ENCODE measurements around the gene PNPLA8.

Gene PNPLA8

GRCh38 chr7:108441392-108441955, 84.5 kb downstream of the PNPLA8 start:
- no peak for DNase-seq

GRCh38 chr7:108440613-108441012, 85.3 kb downstream of the PNPLA8 start:
- DNase-seq: no peak

- DNase-seq: no peak
These were observed 89.0 kb downstream of the PNPLA8 start for GRCh38 chr7:108436906-108437305.

- no peak for DNase-seq
These were observed 91.9 kb downstream of the PNPLA8 start for GRCh38 chr7:108434010-108434409.

GRCh38 chr7:108431099-108431498, 94.8 kb downstream of the PNPLA8 start:
- DNase-seq: no peak

- no peak for DNase-seq
These were observed 95.3 kb downstream of the PNPLA8 start for GRCh38 chr7:108430664-108431063.

GRCh38 chr7:108427766-108428165, 98.2 kb downstream of the PNPLA8 start:
- DNase-seq: no peak

GRCh38 chr7:108425714-108426275, 100.1 kb downstream of the PNPLA8 start:
- no peak for DNase-seq

GRCh38 chr7:108424013-108424412, 101.9 kb downstream of the PNPLA8 start:
- no peak for DNase-seq

- DNase-seq: no peak
These were observed 102.6 kb downstream of the PNPLA8 start for GRCh38 chr7:108423089-108423989.

GRCh38 chr7:108421720-108422331, 104.1 kb downstream of the PNPLA8 start:
- no peak for DNase-seq

All from inflammatory macrophage (primary cell).